ENCODE results near the gene AR.

DNA sequence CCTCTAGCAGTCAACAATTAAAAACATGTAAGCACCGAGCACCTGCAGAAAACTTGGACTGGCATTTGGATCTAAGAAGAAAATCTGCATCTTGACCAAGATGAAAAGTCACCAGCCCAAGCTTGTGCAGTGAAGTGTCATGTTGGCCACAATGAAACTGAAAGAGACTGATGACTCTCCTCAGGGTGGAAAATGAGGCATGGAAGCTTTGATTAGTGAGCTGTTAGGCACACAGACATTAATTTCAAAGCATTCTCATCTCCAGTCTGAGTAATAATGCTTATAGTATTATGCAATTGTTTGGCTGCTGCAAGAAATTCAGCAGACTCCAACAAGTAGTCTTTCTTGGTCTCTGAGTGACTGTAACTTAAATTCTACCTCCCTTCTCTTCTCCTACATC is 150.1 kb downstream of the AR start:
- no peak for TF ChIP-seq CTCF (IDR thresholded peaks at IDR 0.05; ENCODE audit: poor library complexity)
- no peak for TF ChIP-seq EZH2 (IDR thresholded peaks at IDR 0.05; ENCODE audit: borderline replicate concordance)
- TF ChIP-seq EZH2phosphoT487 (IDR thresholded peaks at IDR 0.05; ENCODE audit: low read depth, severe bottlenecking, unreplicated experiment): no peak

All from hepatocyte (in vitro differentiated cells).